ENCODE data around the gene ANGEL1. TPM values are rescaled to one million over a fixed set of nuclear protein-coding genes. Genes with fewer than 3 reads are reported as not detected.

ANGEL1 gene
- total RNA-seq, 4 donors from 2014 or later: 5.7 to 15.3 (median 11.5) TPM

DNA sequence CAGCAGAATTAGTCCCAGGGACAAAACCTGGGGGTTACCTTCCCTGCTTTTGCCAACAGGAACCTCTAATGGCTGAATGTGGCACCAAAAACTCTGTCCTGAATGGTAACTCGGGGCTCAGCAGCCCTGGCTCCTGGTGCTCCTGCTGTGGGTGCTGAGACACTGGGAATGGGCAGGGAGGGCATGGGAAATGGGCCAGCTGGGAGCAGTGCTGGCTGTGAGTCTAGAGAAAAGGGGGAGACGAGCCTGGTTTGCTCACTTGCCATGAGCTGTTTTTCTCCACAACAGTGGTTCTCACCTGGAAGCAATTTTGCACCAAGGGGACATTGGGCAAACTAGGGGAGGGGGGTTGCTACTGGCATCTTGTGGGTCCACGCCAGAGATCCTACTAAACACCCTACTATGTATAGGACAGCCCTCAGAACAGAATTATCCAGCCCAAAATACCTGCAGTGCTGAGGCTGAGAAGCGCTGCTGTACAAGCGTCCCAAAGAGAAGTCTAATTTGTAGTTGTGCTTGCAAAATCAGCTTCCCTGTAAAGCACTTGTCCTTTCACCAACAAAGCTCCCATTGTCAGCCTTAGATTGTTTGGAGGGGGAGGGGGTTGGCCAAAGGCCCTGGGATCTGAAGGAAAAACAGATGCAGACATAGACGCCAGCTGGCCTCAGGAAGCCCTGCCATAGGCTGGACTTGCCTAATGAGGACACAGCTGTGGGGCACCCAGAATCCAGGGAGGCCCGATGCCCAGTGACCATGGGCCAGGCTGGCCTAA, 17.2 kb upstream of the ANGEL1 start:
- 47 to 56% methylated on average over 7 of the region's 7 CpGs for WGBS, 2 donors
- intact Hi-C loops (cut with DNase I; ENCODE audit: low total_unique reads): no loop called here
- TF ChIP-seq, protein P1, sequence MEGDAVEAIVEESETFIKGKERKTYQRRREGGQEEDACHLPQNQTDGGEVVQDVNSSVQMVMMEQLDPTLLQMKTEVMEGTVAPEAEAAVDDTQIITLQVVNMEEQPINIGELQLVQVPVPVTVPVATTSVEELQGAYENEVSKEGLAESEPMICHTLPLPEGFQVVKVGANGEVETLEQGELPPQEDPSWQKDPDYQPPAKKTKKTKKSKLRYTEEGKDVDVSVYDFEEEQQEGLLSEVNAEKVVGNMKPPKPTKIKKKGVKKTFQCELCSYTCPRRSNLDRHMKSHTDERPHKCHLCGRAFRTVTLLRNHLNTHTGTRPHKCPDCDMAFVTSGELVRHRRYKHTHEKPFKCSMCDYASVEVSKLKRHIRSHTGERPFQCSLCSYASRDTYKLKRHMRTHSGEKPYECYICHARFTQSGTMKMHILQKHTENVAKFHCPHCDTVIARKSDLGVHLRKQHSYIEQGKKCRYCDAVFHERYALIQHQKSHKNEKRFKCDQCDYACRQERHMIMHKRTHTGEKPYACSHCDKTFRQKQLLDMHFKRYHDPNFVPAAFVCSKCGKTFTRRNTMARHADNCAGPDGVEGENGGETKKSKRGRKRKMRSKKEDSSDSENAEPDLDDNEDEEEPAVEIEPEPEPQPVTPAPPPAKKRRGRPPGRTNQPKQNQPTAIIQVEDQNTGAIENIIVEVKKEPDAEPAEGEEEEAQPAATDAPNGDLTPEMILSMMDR (IDR thresholded peaks at IDR 0.05): no peak
- no peak for TF ChIP-seq POLR2A (IDR thresholded peaks at IDR 0.05)
- H3K4me3 ChIP-seq (ENCODE audit: low read depth, poor library complexity, severe bottlenecking): no peak overlapping the region
- no peak for DNase-seq (ENCODE audit: low spot score in 2 of 2)

DNA sequence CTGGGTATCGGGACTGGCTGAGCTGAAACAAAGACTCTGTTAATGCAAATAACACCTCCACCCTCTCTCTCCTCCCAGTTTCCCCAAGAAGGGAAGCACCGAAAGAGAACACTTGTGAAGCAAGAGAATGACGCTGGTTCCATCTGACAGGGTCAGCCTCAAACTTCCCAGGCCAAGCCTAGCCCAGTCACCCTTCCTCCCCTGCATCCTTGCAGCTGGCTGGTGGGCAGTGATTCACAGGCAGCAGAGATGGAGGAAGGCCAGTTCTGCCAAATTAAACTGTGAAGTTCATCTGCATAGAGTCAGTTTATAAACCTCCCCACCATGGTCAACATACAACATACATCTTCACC, 16.3 kb upstream of the ANGEL1 start:
- DNase-seq (ENCODE audit: low spot score in 2 of 2): no peak

DNA sequence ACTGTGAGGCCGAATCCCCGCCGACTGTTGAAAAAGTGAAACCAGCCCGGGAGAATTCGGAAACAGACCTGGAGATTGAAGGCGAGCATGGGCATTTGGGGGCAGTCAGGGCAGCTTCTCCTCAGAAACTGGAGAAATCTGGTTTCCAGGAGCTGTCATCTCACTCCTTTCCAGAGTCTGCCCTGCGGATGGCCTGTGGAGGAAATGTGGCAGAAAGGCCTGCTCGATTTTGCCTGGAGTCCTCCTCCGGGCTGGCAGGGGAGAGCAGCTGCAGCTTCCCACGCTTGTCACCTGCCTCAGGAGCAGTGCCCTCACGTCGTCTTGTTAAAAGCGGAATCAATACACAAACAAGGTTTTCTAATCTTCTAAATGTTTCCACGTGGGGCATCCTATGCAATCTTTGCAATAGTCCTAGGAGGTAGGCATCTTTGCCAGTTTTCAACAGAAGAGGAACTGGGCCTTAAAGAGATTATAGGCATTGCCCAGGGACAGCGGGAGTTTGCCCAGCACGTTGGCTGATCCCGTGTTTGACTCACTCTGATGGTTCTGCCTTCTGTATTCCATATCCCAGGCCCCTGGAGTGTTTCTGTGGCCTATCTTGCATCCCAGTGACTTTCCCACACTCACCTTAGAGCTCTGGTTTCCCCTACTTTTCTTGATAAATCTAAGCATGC, 15.8 kb upstream of the ANGEL1 start:
- intact Hi-C loops (cut with DNase I; ENCODE audit: low total_unique reads): no loop called here
- TF ChIP-seq POLR2A (IDR thresholded peaks at IDR 0.05): no peak
- TF ChIP-seq, protein P1 (IDR thresholded peaks at IDR 0.05): no peak
- no peak overlapping the region for H3K4me3 ChIP-seq (ENCODE audit: low read depth, poor library complexity, severe bottlenecking)
- no peak for DNase-seq (ENCODE audit: low spot score in 2 of 2)
- 56 to 67% methylated on average over 17 of the region's 17 CpGs for WGBS, 2 donors

More for the DNA sequence above, 16.3 kb upstream of the ANGEL1 start:
- TF ChIP-seq, protein P1 (IDR thresholded peaks at IDR 0.05): no peak
- TF ChIP-seq POLR2A (IDR thresholded peaks at IDR 0.05): no peak
- 62 to 84% methylated on average over 3 of the region's 3 CpGs for WGBS, 2 donors
- no peak overlapping the region for H3K4me3 ChIP-seq (ENCODE audit: low read depth, poor library complexity, severe bottlenecking)
- intact Hi-C loops (cut with DNase I; ENCODE audit: low total_unique reads): no loop called here

DNA sequence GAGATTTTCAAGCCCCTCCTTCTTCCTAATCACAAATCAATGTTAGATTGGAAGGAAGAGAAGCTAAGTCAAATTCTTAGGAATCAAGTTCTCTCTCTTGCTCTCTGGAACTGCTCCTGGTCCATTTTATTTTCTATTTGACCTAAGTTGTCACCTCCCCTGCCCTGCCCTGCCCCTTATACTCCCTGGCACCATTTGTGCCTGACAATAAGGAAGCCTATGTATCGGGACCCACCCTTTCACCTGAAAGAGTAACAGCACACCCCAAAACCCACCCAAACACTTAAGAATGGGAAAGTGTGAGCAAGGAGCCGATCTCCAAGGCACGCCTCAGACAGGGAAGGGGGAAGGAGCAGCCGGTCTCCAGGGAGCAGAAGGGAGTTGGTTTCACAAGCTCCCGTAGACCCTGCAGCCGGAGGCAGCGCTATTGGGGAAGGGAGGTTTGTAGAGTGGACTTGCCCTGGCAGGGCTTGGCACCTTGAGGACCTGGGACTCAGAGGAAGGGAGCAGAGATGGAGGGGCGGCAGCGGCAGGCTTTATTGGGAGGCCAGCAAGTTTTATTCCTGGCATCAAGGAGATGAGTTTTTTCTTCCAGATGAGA, 15.1 kb upstream of the ANGEL1 start:
- 52 to 54% methylated on average over 9 of the region's 9 CpGs for WGBS, 2 donors
- no peak for DNase-seq (ENCODE audit: low spot score in 2 of 2)
- intact Hi-C loops (cut with DNase I; ENCODE audit: low total_unique reads): no loop called here
- no peak overlapping the region for H3K4me3 ChIP-seq (ENCODE audit: low read depth, poor library complexity, severe bottlenecking)
- TF ChIP-seq POLR2A (IDR thresholded peaks at IDR 0.05): no peak
- TF ChIP-seq, protein P1 (IDR thresholded peaks at IDR 0.05): no peak

DNA sequence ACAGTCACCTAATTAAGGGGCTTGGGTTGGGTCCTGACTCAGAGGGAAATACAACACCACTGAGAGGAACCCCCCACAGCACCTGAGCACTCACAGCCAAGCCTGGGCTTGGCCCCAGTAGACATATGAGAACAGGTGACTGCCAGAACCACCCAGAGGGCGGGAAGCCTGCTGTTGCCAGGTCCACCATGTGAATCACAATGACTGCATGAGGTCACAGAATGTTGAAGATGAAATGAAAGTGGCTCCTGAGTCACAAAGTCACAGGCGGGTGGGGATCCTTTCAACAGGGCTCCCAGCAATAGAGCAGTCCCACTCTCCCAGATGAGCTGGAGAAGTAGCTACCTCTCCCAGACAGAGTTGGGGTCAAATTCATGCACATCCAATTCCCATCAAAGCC, 13.4 kb upstream of the ANGEL1 start, which contains the start of gene LRRC74A:
LRRC74A (plus strand) TSS at position 287 of the 400 bp plus-strand sequence. CDS start 290 bp downstream, outside the sequence.
- H3K4me3 ChIP-seq (ENCODE audit: low read depth, poor library complexity, severe bottlenecking): no peak within 1 kb of the TSS
- no peak for DNase-seq (ENCODE audit: low spot score in 2 of 2)
- WGBS, 2 donors: 71 to 86% methylated on average over 2 of the region's 2 CpGs
- TF ChIP-seq, protein P1 (IDR thresholded peaks at IDR 0.05): no peak
- TF ChIP-seq POLR2A (IDR thresholded peaks at IDR 0.05): no peak
- intact Hi-C loops (cut with DNase I; ENCODE audit: low total_unique reads): no loop called here

All from lower leg skin (tissue), 4 donors.